Measurements from ENCODE around the gene PLEKHG4. TPM values are rescaled to one million over a fixed set of nuclear protein-coding genes. Genes with fewer than 3 reads are reported as not detected.

Gene PLEKHG4
- total and polyA plus RNA-seq, 9 of the 15 experiments (the other 6 are each of a cell fraction or from before 2014, with no cell fraction given), result 3.7 to 36.8 (median 17.9) TPM

DNA sequence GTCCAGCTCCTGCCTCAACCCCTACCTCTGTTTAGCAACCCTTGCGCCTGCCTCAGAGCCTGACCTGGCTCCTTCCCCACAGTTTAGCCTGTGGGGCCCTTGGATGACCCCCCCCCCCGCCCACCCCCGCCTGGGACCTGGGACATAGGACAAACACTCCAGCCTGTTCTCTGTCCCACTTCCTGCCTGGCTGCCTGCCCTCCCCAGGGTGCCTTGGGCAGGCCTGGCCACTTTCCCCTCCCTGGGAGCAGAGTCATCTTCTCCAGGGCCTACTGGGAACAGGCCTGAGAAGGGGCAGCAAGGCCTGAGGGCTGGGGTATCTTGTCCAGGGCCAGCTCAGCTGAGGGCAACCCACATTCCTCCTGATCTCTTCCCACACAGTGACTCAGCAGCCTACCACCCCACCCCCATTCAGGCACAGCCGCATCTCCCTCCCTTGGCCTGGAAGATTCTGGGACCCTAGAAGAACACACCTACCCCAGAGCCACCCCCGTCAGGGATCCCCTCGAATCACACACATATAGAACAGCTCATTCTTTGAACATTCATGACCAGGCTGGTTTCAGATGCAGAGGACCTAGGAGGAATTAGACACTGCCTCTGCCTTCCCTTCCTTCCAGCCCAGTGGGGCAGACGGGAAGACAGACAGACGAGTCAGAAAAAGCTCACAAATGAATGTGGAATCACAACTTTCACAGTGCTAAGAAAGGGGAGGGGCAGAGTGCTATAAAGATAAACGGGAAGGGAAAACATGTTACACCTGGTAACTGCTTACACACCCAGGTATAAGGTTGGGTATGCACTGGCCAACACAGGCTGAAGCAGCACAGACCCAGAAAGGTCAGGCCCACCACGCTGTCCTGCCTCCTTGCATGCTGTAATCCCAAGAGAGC lies 38.1 kb upstream of the PLEKHG4 start (continued):
- TF ChIP-seq MGA (IDR thresholded peaks at IDR 0.05), result no peak
- no peak for TF ChIP-seq CSDE1 (IDR thresholded peaks at IDR 0.05)
- TF ChIP-seq MTA1 (IDR thresholded peaks at IDR 0.05; ENCODE audit: borderline replicate concordance), result peak; percentile 49; the same call in 1 of the 2 replicates
- TF ChIP-seq FOXJ2 (tag; IDR thresholded peaks at IDR 0.05), result no peak
- TF ChIP-seq ELF1 (tag; IDR thresholded peaks at IDR 0.05), result no peak
- TF ChIP-seq POU5F1 (IDR thresholded peaks at IDR 0.05; ENCODE audit: borderline replicate concordance, low read depth, low read length, partially characterized antibody), result no peak
- no peak for TF ChIP-seq RAD51 (IDR thresholded peaks at IDR 0.05; ENCODE audit: borderline replicate concordance, low read depth)
- TF ChIP-seq, protein P1, sequence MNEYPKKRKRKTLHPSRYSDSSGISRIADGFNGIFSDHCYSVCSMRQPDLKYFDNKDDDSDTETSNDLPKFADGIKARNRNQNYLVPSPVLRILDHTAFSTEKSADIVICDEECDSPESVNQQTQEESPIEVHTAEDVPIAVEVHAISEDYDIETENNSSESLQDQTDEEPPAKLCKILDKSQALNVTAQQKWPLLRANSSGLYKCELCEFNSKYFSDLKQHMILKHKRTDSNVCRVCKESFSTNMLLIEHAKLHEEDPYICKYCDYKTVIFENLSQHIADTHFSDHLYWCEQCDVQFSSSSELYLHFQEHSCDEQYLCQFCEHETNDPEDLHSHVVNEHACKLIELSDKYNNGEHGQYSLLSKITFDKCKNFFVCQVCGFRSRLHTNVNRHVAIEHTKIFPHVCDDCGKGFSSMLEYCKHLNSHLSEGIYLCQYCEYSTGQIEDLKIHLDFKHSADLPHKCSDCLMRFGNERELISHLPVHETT (CRISPR knock-in tag; conservative IDR thresholded peaks at IDR 0.05 in 1 of 2, IDR thresholded peaks at IDR 0.05 in 1 of 2), result no peak; a peak in 1 of 4 replicates
- TF ChIP-seq ZBTB34 (CRISPR knock-in tag; IDR thresholded peaks at IDR 0.05), result no peak
